Measurements from ENCODE around the gene CREB3L2.
"Not testable (repeated sequence)": the region's sequence is repeated elsewhere in the genome, so short reads cannot be mapped to it uniquely, and the experiment has no call there.

CREB3L2 gene

DNA sequence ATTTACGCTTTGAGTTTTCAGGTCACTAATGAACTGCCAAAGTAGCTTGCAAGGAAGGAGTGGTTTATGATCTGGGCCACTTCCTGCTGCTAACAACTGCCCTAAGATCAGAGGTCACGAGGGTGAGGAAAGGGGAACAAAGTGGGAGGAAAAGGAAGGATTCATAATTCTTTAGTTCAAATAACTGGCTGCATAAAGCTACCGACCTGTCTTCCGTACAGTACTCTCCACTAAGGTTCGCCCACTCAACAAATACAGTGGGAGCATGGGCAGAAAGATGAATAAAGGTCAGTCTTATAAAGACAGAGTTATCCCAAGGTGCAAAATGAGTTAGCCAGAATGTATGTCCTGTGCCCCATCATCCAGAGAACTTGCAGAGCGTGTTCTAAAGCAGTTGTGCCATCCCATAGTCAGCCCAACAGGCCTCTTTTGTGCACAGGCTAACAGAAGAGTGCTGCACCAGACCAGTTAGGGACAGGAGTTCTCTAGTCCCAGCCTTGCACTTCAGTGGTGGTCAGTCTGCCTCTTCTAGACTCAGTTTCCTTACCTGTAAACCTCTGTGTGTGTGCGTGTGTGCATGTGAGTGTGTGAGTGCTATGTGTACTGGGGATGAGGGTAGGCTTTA lies 65.9 kb downstream of the CREB3L2 start:
- 87 to 88% methylated on average over 7 of the region's 7 CpGs for WGBS, 2 experiments
- H3K27me3 ChIP-seq (ENCODE audit: control insufficient read depth, insufficient read depth, low read length, poor library complexity, severe bottlenecking), result no peaks in the 10 kb centered on the region
- H3K4me1 ChIP-seq (ENCODE audit: control insufficient read depth, insufficient read depth, low read length), result peaks cover 15% of the 10 kb centered on the region
- H3K9me3 ChIP-seq (ENCODE audit: control insufficient read depth, low read length), result no peaks in the 10 kb centered on the region
- H3K27ac ChIP-seq (ENCODE audit: insufficient read depth, low read depth, low read length, poor library complexity, severe bottlenecking), result no peak overlapping the region
- no peak overlapping the region for H3K4me3 ChIP-seq (ENCODE audit: insufficient read depth, low read depth, low read length)
- no peaks in the 10 kb centered on the region for H3K36me3 ChIP-seq (ENCODE audit: control insufficient read depth, insufficient read depth, low read length)

DNA sequence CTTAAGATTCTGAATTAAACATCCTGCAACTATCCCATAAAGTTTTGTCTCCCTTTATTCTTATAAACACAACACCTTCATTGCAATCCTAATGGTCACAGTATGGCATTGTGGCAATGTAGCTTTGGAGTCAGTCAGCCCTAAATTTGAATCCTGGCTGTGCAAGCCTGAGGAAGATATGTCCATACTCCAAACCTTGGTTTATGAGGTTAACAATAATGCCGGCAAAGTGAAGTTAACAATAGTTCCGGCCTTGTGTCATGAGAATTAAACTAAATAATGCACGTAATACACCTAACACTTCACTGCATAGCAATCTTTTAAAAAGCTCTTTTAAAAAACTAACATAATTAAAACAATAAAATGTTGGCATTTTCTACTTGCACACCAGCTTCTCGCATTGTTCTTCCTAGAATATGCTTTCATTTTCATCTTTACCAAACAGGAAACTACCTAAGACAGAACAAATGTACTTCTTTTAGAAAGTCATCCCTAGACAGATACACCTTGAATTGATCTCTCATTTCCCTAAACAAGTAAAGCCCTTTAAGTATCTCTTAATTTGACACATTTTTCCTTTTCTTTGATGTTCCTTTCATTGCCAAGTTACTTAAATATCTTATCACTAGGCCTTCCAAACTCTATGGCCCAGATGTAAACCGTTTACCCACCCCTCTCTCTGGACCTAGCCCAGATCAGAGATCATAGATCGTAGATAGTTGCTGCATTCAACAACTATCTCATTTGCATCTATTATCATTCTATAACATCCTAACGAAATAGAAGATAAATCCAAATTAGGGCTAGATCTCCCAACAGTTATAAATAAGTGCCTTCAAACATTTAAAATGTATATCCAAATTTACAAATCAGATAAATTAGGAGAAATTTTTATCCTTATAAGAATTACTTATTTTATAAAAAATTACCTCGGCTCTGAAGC lies 66.7 kb downstream of the CREB3L2 start:
- 95 to 98% methylated on average over 8 of the region's 8 CpGs for WGBS, 2 experiments

DNA sequence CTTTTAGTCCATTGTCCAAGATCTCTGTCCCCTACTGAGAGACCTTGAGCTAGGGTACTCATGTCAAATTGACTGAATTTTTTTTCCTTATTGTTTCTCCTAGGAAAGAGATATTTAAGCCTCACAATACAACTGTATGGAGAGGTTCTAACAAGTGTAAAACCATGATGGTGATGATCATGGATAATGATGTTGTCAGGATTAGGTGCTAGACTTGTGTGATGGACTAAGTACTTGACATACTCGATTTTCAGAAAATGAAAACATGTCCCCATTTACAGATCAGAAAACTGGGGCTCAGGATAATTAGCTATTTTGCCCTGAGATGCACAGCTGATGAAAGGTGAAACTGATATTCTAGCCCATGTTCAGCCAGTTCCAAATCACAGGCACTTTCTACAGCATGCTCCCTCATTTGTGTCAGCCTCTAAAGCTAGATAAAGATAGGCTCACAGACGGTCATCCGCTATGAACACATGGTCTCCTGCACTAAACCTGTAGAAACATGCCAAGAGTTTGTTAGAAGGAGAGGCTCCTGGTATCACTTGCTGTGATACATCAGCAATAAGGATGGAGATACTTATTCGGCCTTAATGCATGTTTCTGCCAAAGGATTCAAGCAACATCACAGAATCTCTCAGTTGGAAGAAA lies 67.6 kb downstream of the CREB3L2 start:
- H3K4me1 ChIP-seq (ENCODE audit: control insufficient read depth, insufficient read depth, low read length), result peaks cover 15% of the 10 kb centered on the region
- WGBS, 2 experiments, result 94% methylated on average over 4 of the region's 4 CpGs
- no peaks in the 10 kb centered on the region for H3K36me3 ChIP-seq (ENCODE audit: control insufficient read depth, insufficient read depth, low read length)
- H3K9me3 ChIP-seq (ENCODE audit: control insufficient read depth, low read length), result no peaks in the 10 kb centered on the region
- H3K27ac ChIP-seq (ENCODE audit: insufficient read depth, low read depth, low read length, poor library complexity, severe bottlenecking), result no peak overlapping the region
- H3K4me3 ChIP-seq (ENCODE audit: insufficient read depth, low read depth, low read length), result no peak overlapping the region
- H3K27me3 ChIP-seq (ENCODE audit: control insufficient read depth, insufficient read depth, low read length, poor library complexity, severe bottlenecking), result no peaks in the 10 kb centered on the region

More for the DNA sequence above, 66.7 kb downstream of the CREB3L2 start:
- H3K4me1 ChIP-seq (ENCODE audit: control insufficient read depth, insufficient read depth, low read length), result peaks cover 15% of the 10 kb centered on the region
- no peak overlapping the region for H3K27ac ChIP-seq (ENCODE audit: insufficient read depth, low read depth, low read length, poor library complexity, severe bottlenecking)
- no peaks in the 10 kb centered on the region for H3K9me3 ChIP-seq (ENCODE audit: control insufficient read depth, low read length)
- no peaks in the 10 kb centered on the region for H3K27me3 ChIP-seq (ENCODE audit: control insufficient read depth, insufficient read depth, low read length, poor library complexity, severe bottlenecking)
- H3K4me3 ChIP-seq (ENCODE audit: insufficient read depth, low read depth, low read length), result no peak overlapping the region
- H3K36me3 ChIP-seq (ENCODE audit: control insufficient read depth, insufficient read depth, low read length), result no peaks in the 10 kb centered on the region

DNA sequence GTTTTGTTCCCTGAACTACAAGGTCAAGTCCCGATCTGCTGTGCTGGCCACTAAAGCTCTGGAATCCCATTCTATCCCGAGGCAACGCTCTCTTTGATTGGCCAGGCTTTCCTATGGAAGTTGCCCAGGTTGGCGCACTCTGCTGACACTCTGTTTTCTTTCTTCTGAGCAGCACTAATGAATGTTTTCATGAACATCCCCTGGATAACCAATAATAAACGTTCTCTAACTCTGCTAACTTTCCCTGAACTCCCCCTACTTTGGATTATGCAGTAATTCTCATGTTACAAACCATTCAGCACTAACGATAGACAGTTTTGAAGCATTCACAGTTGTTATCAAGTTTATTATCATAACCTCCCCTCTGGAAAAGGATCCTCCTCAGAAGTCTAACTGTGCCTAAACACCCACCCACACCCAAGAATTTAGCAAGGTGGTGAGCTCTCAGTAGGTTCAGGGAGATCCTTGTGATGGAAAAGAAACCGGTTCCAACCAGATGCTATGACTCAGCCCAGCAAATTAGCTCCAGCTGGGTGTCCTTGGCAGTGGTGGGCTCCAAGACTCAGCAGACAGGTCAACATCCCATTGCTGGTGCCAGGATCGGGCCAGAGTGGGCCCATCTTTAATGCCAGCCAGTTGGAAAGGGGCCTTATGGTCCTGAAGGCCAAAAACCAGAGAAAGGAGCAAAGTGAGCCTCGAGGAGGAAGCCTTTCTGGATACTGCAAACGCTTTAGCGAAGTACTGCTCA lies 68.4 kb downstream of the CREB3L2 start:
- peaks cover 15% of the 10 kb centered on the region for H3K4me1 ChIP-seq (ENCODE audit: control insufficient read depth, insufficient read depth, low read length)

DNA sequence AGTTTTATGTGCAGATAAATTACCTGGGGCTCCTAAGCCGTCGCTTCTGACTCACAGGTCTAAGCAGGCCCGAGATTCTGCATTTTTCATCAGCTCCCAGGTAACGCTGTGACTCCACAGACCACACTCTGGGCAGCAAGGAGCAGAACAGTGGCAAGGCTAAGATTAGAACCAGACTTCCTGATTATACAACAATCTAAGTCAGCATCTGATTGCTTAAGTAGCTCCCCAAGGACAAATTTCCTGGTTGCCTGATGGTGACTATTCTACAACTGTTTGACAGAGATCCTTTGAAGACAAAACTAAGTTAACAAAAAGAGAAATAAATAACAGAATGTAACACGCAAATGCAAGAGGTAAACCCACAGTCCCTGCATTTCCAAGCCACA lies 69.0 kb downstream of the CREB3L2 start:
- Histone ChIP-seq H3K4me1 (ENCODE audit: control insufficient read depth, insufficient read depth, low read length) (peaks cover 15% of the 10 kb centered on the region), H3K36me3 (ENCODE audit: control insufficient read depth, insufficient read depth, low read length) (peaks cover 3% of the 10 kb centered on the region), H3K4me3 (ENCODE audit: insufficient read depth, low read depth, low read length) (no peak overlapping the region), H3K27ac (ENCODE audit: insufficient read depth, low read depth, low read length, poor library complexity, severe bottlenecking) (no peak overlapping the region), H3K9me3 (ENCODE audit: control insufficient read depth, low read length) (no peaks in the 10 kb centered on the region), H3K27me3 (ENCODE audit: control insufficient read depth, insufficient read depth, low read length, poor library complexity, severe bottlenecking) (no peaks in the 10 kb centered on the region)
- WGBS, 2 experiments, result 94 to 95% methylated on average over 5 of the region's 5 CpGs

More for the DNA sequence above, 68.4 kb downstream of the CREB3L2 start:
- Histone ChIP-seq H3K36me3 (ENCODE audit: control insufficient read depth, insufficient read depth, low read length) (no peaks in the 10 kb centered on the region), H3K27ac (ENCODE audit: insufficient read depth, low read depth, low read length, poor library complexity, severe bottlenecking) (no peak overlapping the region), H3K9me3 (ENCODE audit: control insufficient read depth, low read length) (no peaks in the 10 kb centered on the region), H3K27me3 (ENCODE audit: control insufficient read depth, insufficient read depth, low read length, poor library complexity, severe bottlenecking) (no peaks in the 10 kb centered on the region), H3K4me3 (ENCODE audit: insufficient read depth, low read depth, low read length) (no peak overlapping the region)
- 84 to 86% methylated on average over 11 of the region's 11 CpGs for WGBS, 2 experiments

DNA sequence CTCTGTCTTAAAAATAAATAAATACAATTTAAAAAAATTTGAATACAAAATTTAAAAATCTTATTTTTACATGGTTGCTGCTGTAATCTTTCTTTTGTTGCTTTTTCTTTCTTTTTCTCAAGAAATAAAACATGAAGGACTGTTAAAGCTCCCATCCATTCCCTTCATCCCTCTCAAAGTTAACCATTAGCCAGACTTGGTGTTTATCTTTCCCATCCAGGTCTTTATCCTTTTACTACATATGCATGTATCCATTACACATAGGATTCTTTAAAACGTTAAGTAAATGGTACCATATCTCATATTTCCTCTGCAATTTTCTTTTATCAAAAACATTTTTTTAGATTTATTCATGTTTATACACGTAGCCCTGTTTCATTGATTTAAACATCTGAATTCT lies 70.1 kb downstream of the CREB3L2 start:
- Histone ChIP-seq H3K9me3 (ENCODE audit: control insufficient read depth, low read length) (no peaks in the 10 kb centered on the region), H3K4me3 (ENCODE audit: insufficient read depth, low read depth, low read length) (no peak overlapping the region), H3K4me1 (ENCODE audit: control insufficient read depth, insufficient read depth, low read length) (peaks cover 8% of the 10 kb centered on the region), H3K36me3 (ENCODE audit: control insufficient read depth, insufficient read depth, low read length) (peaks cover 5% of the 10 kb centered on the region), H3K27ac (ENCODE audit: insufficient read depth, low read depth, low read length, poor library complexity, severe bottlenecking) (no peak overlapping the region), H3K27me3 (ENCODE audit: control insufficient read depth, insufficient read depth, low read length, poor library complexity, severe bottlenecking) (no peaks in the 10 kb centered on the region)
- WGBS, 2 experiments, result 96 to 97% methylated on average over 2 of the region's 2 CpGs

DNA sequence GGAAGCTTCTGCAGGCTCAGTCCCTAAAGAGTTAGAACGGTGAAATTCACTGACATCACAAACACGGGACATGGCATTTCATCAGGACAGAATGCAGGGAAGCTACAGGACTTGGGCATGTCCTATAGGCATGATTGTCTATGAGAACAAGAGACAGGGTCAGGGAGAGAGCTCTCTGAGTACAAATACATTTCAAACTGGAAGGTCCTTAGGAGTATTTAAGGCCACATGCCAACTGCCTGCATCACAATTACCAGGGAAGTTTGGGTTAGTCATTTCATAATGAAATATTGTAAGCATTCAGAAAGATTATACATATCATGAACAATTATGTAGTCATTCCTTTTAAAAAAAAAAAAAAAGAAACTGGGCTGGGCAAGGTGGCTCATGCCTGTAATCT lies 71.3 kb downstream of the CREB3L2 start:
- Histone ChIP-seq H3K4me1 (ENCODE audit: control insufficient read depth, insufficient read depth, low read length) (no peaks in the 10 kb centered on the region), H3K4me3 (ENCODE audit: insufficient read depth, low read depth, low read length) (no peak overlapping the region), H3K36me3 (ENCODE audit: control insufficient read depth, insufficient read depth, low read length) (peaks cover 5% of the 10 kb centered on the region), H3K27me3 (ENCODE audit: control insufficient read depth, insufficient read depth, low read length, poor library complexity, severe bottlenecking) (no peaks in the 10 kb centered on the region), H3K9me3 (ENCODE audit: control insufficient read depth, low read length) (no peaks in the 10 kb centered on the region), H3K27ac (ENCODE audit: insufficient read depth, low read depth, low read length, poor library complexity, severe bottlenecking) (no peak overlapping the region)
- WGBS, 2 experiments, result 94 to 98% methylated on average over 2 of the region's 2 CpGs

DNA sequence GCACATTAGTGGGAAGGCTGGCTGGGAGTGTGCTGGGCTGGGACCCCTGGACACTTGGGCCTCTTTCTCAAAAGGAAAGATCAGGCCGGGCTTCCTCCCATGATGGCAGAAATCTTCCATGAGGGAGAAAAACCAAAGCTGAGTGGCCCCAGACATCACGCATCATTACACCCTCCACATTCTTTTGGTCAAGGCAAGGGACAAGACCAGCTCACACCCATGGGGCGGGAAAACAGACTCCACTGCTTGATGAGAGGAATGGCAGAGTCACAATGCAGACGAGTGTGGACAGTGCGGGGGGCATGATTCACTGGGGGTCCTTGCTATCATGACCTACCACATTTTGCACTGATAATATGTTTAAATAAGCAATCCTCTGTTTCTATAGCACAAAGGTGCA lies 73.3 kb downstream of the CREB3L2 start:
- H3K36me3 ChIP-seq (ENCODE audit: control insufficient read depth, insufficient read depth, low read length), result peaks cover 5% of the 10 kb centered on the region
- no peaks in the 10 kb centered on the region for H3K27me3 ChIP-seq (ENCODE audit: control insufficient read depth, insufficient read depth, low read length, poor library complexity, severe bottlenecking)
- H3K4me1 ChIP-seq (ENCODE audit: control insufficient read depth, insufficient read depth, low read length), result no peaks in the 10 kb centered on the region
- 95 to 96% methylated on average over 5 of the region's 5 CpGs for WGBS, 2 experiments
- no peak overlapping the region for H3K27ac ChIP-seq (ENCODE audit: insufficient read depth, low read depth, low read length, poor library complexity, severe bottlenecking)
- no peaks in the 10 kb centered on the region for H3K9me3 ChIP-seq (ENCODE audit: control insufficient read depth, low read length)
- H3K4me3 ChIP-seq (ENCODE audit: insufficient read depth, low read depth, low read length), result no peak overlapping the region

DNA sequence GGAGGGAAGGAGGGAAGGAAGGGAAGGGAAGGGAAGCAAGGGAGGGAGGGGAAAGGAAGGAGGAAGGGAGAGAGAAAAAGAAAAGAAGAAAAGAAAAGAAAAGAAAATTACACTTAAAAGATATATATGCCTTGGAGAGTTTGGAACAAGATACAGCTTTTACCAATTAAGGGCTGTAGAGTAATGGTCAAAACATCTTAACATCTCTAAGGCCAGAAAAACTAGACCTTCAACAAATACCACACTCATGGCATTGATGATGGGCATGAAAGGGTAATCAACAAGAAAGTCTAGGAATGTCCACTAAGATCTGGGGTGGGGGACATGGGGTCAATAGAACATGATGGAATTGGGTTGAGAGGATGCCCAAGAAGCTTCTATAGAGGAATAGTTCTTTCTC lies 74.5 kb downstream of the CREB3L2 start:
- H3K27me3 ChIP-seq (ENCODE audit: control insufficient read depth, insufficient read depth, low read length, poor library complexity, severe bottlenecking), result no peaks in the 10 kb centered on the region
- no peaks in the 10 kb centered on the region for H3K4me1 ChIP-seq (ENCODE audit: control insufficient read depth, insufficient read depth, low read length)
- no peaks in the 10 kb centered on the region for H3K9me3 ChIP-seq (ENCODE audit: control insufficient read depth, low read length)
- no peak overlapping the region for H3K27ac ChIP-seq (ENCODE audit: insufficient read depth, low read depth, low read length, poor library complexity, severe bottlenecking)
- H3K4me3 ChIP-seq (ENCODE audit: insufficient read depth, low read depth, low read length), result no peak overlapping the region
- H3K36me3 ChIP-seq (ENCODE audit: control insufficient read depth, insufficient read depth, low read length), result peaks cover 5% of the 10 kb centered on the region

DNA sequence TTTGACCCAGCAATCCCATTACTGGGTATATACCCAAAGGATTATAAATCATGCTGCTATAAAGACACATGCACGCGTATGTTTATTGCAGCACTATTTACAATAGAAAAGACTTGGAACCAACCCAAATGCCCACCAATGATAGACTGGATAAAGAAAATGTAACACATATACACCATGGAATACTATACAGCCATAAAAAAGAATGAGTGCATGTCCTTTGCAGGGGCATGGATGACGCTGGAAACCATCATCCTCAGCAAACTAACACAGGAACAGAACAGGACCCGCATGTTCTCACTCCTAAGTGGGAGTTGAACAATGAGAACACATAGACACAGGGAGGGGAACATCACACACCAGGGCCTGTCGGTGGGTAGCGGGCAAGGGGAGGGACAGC lies 75.7 kb downstream of the CREB3L2 start:
- not testable (repeated sequence) for H3K4me1 ChIP-seq (ENCODE audit: control insufficient read depth, insufficient read depth, low read length); H3K27ac ChIP-seq (ENCODE audit: insufficient read depth, low read depth, low read length, poor library complexity, severe bottlenecking); H3K27me3 ChIP-seq (ENCODE audit: control insufficient read depth, insufficient read depth, low read length, poor library complexity, severe bottlenecking); H3K36me3 ChIP-seq (ENCODE audit: control insufficient read depth, insufficient read depth, low read length); H3K9me3 ChIP-seq (ENCODE audit: control insufficient read depth, low read length); H3K4me3 ChIP-seq (ENCODE audit: insufficient read depth, low read depth, low read length)
- WGBS, 2 experiments, result 92 to 94% methylated on average over 6 of the region's 6 CpGs

Data from ectodermal cell (in vitro differentiated cells).